ENCODE data around the gene ITPRIPL1.
"Not testable (repeated sequence)": the region's sequence is repeated elsewhere in the genome, so short reads cannot be mapped to it uniquely, and the experiment has no call there.

ITPRIPL1 gene, protein sequence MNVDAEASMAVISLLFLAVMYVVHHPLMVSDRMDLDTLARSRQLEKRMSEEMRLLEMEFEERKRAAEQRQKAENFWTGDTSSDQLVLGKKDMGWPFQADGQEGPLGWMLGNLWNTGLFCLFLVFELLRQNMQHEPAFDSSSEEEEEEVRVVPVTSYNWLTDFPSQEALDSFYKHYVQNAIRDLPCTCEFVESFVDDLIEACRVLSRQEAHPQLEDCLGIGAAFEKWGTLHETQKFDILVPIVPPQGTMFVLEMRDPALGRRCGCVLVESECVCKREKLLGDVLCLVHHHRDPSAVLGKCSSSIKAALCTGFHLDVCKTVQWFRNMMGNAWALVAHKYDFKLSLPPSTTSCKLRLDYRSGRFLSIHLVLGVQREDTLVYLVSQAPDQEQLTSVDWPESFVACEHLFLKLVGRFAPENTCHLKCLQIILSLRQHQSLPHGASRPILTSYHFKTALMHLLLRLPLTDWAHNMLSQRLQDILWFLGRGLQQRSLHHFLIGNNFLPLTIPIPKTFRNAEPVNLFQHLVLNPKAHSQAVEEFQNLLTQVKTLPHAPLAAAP

GRCh38 chr2:96325041-96325883 lies at the start of gene ITPRIPL1:
ITPRIPL1 (plus strand) TSS chr2:96325317; CDS start chr2:96325840, 523 bp downstream.
- H3K36me3 Mint-ChIP-seq: no peaks in the 10 kb centered on the region

GRCh38 chr2:96276787-96277499 lies 48.2 kb upstream of the ITPRIPL1 start:
- no peak overlapping the region for H3K27ac Mint-ChIP-seq

More at GRCh38 chr2:96325041-96325883, at the start of gene ITPRIPL1:
- ATAC-seq (ENCODE audit: low read depth) (no peak), DNase-seq (ENCODE audit: low spot score in 2 of 2) (peak in 1 of 2 donors; percentile 32)
- Mint-ChIP-seq H3K9me3 (no peaks in the 10 kb centered on the region), H3K27ac (peak within 1 kb of the TSS; percentile 83), H3K27me3 (no peaks in the 10 kb centered on the region), H3K4me3 (peak within 1 kb of the TSS; percentile 94), H3K4me1 (peaks cover 30% of the 10 kb centered on the region)

DNA sequence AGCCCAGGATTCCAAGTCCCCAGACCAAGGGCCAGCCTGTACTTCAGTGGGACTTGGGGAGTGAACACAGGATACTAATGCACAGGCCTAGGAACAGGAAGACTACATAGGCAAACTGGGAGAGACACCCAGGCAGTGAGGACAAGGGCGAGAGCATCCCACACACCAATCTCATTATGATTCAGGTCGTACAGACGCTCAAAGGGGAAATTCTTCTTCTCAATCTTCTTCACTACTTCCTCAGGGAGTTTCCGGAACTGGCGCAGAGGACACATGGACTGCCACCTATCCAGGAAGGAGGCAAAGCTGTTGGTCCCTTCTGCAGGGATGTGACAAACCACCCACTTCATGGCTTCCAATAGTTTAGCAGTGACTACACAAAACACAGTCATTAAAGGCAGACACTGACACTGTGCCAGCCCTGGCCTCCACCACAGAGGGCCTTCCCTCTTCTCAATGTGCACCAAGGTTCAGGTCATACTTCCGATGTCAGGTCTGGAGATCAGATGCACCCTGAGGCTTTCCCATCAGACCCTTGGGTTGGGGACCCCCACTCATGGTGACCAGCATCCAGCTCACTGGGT lies 37.8 kb upstream of the ITPRIPL1 start:
- Mint-ChIP-seq H3K4me3 (no peak overlapping the region), H3K27ac (peak overlapping the region; percentile 82), H3K36me3 (peaks cover 59% of the 10 kb centered on the region), H3K9me3 (no peaks in the 10 kb centered on the region), H3K27me3 (no peaks in the 10 kb centered on the region), H3K4me1 (no peaks in the 10 kb centered on the region)
- ATAC-seq (ENCODE audit: low read depth): no peak
- DNase-seq (ENCODE audit: low spot score in 2 of 2): no peak

More at GRCh38 chr2:96276787-96277499, 48.2 kb upstream of the ITPRIPL1 start:
- Mint-ChIP-seq H3K4me3 (no peak overlapping the region), H3K4me1 (no peaks in the 10 kb centered on the region), H3K36me3 (peaks cover 26% of the 10 kb centered on the region), H3K9me3 (no peaks in the 10 kb centered on the region), H3K27me3 (no peaks in the 10 kb centered on the region)
- DNase-seq (ENCODE audit: low spot score in 2 of 2): no peak
- no peak for ATAC-seq (ENCODE audit: low read depth)

DNA sequence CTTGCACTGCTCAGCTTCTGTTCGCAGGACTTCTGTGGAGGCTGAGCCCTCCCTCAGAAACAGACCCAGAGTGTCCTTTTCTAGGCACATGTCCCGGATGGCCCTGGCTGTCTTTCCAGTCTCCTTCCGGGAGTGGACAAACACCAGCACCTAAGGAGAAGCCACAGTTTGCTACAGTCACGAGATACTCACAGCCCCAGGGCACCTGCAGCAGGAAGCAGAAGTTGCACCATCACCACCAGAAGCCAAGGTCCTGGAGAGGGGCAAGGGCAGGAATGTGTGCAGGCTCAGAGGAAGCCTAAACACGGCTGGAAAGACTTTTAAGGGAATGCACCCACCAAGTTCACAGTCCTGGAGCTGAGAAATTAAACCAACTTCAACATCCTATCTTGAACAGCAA lies 33.4 kb upstream of the ITPRIPL1 start:
- DNase-seq (ENCODE audit: low spot score in 2 of 2) (no peak), ATAC-seq (ENCODE audit: low read depth) (no peak)
- no peaks in the 10 kb centered on the region for H3K4me1 Mint-ChIP-seq
- H3K9me3 Mint-ChIP-seq: no peaks in the 10 kb centered on the region
- no peaks in the 10 kb centered on the region for H3K27me3 Mint-ChIP-seq
- peaks cover 59% of the 10 kb centered on the region for H3K36me3 Mint-ChIP-seq
- no peak overlapping the region for H3K27ac Mint-ChIP-seq
- no peak overlapping the region for H3K4me3 Mint-ChIP-seq

- not testable (repeated sequence) for H3K4me1 Mint-ChIP-seq; H3K27me3 Mint-ChIP-seq; ATAC-seq (ENCODE audit: low read depth); H3K27ac Mint-ChIP-seq; DNase-seq (ENCODE audit: low spot score in 2 of 2); H3K9me3 Mint-ChIP-seq; H3K4me3 Mint-ChIP-seq
- H3K36me3 Mint-ChIP-seq: peaks cover 52% of the 10 kb centered on the region
Measured at GRCh38 chr2:96294271-96294670, 30.8 kb upstream of the ITPRIPL1 start.

DNA sequence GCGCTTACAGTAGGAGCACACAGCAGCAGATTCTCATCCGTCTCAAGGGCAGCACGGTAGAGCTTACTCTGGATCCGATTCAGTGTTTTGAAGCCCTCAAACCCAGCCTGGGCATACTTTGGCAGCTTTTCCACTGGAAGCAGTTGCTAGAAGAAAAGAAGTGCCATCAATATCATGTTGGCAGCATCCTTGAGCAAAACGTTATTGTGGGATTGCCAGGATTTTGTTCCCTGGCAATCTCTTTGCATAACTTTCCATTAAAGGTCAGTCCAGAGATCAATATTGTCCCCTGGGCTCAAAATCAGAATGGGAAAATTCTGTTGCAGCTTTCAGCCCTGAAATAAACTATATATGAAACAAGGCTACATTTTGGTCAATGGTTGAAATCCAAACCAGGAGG lies 28.2 kb upstream of the ITPRIPL1 start:
- Mint-ChIP-seq H3K27me3 (no peaks in the 10 kb centered on the region), H3K9me3 (no peaks in the 10 kb centered on the region), H3K36me3 (peaks cover 55% of the 10 kb centered on the region), H3K27ac (no peak overlapping the region), H3K4me3 (no peak overlapping the region), H3K4me1 (peaks cover 14% of the 10 kb centered on the region)
- ATAC-seq (ENCODE audit: low read depth) (no peak), DNase-seq (ENCODE audit: low spot score in 2 of 2) (no peak)

DNA sequence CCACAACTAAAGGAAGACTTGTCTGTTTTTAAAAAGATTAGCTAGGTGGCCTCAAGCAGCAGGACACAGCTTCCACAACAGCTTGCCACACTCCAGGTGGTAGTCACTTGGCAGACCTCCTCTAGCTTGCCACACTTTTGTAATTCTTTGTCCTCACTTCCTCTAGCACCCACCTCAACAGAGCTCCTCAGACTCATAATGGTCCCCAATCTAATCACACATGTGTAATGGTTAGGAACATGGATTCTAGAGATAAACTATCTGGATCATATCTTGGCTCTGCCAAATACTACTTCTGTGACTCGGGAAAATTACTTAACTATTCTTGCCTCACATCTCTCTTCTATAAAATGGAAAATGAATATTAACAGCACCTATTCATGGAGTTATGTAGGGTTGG lies 23.3 kb upstream of the ITPRIPL1 start:
- Mint-ChIP-seq H3K4me3 (no peak overlapping the region), H3K9me3 (no peaks in the 10 kb centered on the region), H3K27ac (peak overlapping the region; percentile 73), H3K4me1 (peaks cover 41% of the 10 kb centered on the region), H3K36me3 (peaks cover 46% of the 10 kb centered on the region), H3K27me3 (no peaks in the 10 kb centered on the region)
- DNase-seq (ENCODE audit: low spot score in 2 of 2): no peak
- ATAC-seq (ENCODE audit: low read depth): no peak

GRCh38 chr2:96304606-96305005 lies 20.5 kb upstream of the ITPRIPL1 start:
- Mint-ChIP-seq H3K4me1 (peaks cover 34% of the 10 kb centered on the region), H3K36me3 (peaks cover 30% of the 10 kb centered on the region), H3K9me3 (no peaks in the 10 kb centered on the region), H3K27ac (peak overlapping the region; percentile 99), H3K4me3 (peak overlapping the region; percentile 99), H3K27me3 (no peaks in the 10 kb centered on the region)
- ATAC-seq (ENCODE audit: low read depth) (no peak), DNase-seq (ENCODE audit: low spot score in 2 of 2) (no peak)

- no peaks in the 10 kb centered on the region for H3K9me3 Mint-ChIP-seq
- peaks cover 34% of the 10 kb centered on the region for H3K4me1 Mint-ChIP-seq
- peak within 1 kb of the TSS; percentile 99 for H3K4me3 Mint-ChIP-seq
- peak; percentile 80 to 81 for DNase-seq (ENCODE audit: low spot score in 2 of 2)
- ATAC-seq (ENCODE audit: low read depth): peak; percentile 93
- H3K27me3 Mint-ChIP-seq: no peaks in the 10 kb centered on the region
- peaks cover 27% of the 10 kb centered on the region for H3K36me3 Mint-ChIP-seq
- peak within 1 kb of the TSS; percentile 99 for H3K27ac Mint-ChIP-seq
Measured at GRCh38 chr2:96305091-96305978, 19.8 kb upstream of the ITPRIPL1 start, which contains the start of gene SNRNP200. SNRNP200 (minus strand) TSS chr2:96305546; CDS start chr2:96305437, 109 bp downstream.

GRCh38 chr2:96305979-96306308 lies 19.2 kb upstream of the ITPRIPL1 start:
- no peaks in the 10 kb centered on the region for H3K27me3 Mint-ChIP-seq
- no peak for DNase-seq (ENCODE audit: low spot score in 2 of 2)
- H3K4me1 Mint-ChIP-seq: peaks cover 33% of the 10 kb centered on the region

GRCh38 chr2:96306370-96306769 lies 18.7 kb upstream of the ITPRIPL1 start:
- peaks cover 21% of the 10 kb centered on the region for H3K36me3 Mint-ChIP-seq
- H3K4me3 Mint-ChIP-seq: peak overlapping the region; percentile 99
- no peaks in the 10 kb centered on the region for H3K27me3 Mint-ChIP-seq
- ATAC-seq (ENCODE audit: low read depth): no peak
- peak overlapping the region; percentile 99 for H3K27ac Mint-ChIP-seq
- H3K9me3 Mint-ChIP-seq: no peaks in the 10 kb centered on the region
- H3K4me1 Mint-ChIP-seq: peaks cover 29% of the 10 kb centered on the region
- DNase-seq (ENCODE audit: low spot score in 2 of 2): no peak

More at GRCh38 chr2:96305979-96306308, 19.2 kb upstream of the ITPRIPL1 start:
- Mint-ChIP-seq H3K36me3 (peaks cover 25% of the 10 kb centered on the region), H3K9me3 (no peaks in the 10 kb centered on the region), H3K27ac (peak overlapping the region; percentile 99), H3K4me3 (peak overlapping the region; percentile 99)
- no peak for ATAC-seq (ENCODE audit: low read depth)

DNA sequence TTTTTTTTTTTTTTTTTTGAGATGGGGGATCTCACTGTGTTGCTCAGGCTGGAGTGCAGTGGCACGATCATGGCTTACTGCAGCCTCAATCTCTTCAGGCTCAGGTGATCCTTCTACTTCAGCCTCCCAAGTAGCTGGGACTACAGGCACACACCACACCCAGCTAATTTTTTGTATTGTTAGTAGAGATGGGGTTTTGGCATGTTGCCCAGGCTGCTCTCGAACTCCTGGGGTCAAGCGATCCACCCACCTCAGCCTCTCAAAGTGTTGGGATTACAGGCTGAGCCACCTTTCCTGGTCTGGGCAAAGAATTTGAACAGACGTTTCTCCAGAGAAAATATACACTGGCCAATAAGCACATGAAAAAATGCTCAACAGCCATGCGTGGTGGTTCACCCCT lies 16.9 kb upstream of the ITPRIPL1 start:
- H3K36me3 Mint-ChIP-seq: peaks cover 7% of the 10 kb centered on the region
- no peaks in the 10 kb centered on the region for H3K27me3 Mint-ChIP-seq
- peaks cover 20% of the 10 kb centered on the region for H3K4me1 Mint-ChIP-seq
- H3K4me3 Mint-ChIP-seq: no peak overlapping the region
- H3K27ac Mint-ChIP-seq: no peak overlapping the region
- DNase-seq (ENCODE audit: low spot score in 2 of 2): no peak
- ATAC-seq (ENCODE audit: low read depth): no peak
- H3K9me3 Mint-ChIP-seq: no peaks in the 10 kb centered on the region

All from memory B cell (primary cell).